GM23338 (cell line): ENCODE data around the gene TAF6L. TPM values are rescaled to one million over a fixed set of nuclear protein-coding genes. Genes with fewer than 3 reads are reported as not detected.
"Not testable (repeated sequence)": the region's sequence is repeated elsewhere in the genome, so short reads cannot be mapped to it uniquely, and the experiment has no call there.

Source experiments
- ATAC-seq: fragments of 200-7000 bp; cut with Tn5 transposase; 3 replicates; pipeline ENCODE4 v1.9.1; 2020
- DNase-seq: peaks from one replicate; pipeline ENCODE4 v3.0.0-alpha.2; 2015; ENCODE audit warnings: low spot score
- H2AFZ ChIP-seq: fragments of 200-600 bp; sonication (generic); 2 replicates; pipeline ENCODE4 v1.8.0; 2016; ENCODE audit warnings: antibody characterized with exemption, mild to moderate bottlenecking, moderate library complexity
- H3F3A ChIP-seq: fragments of 200-600 bp; sonication (generic); replicated peaks from 2 replicates; pipeline ENCODE4 v1.8.0; 2017; ENCODE audit warnings: antibody characterized with exemption, mixed run types, low read depth
- H3K27ac ChIP-seq: fragments of 200-600 bp; sonication (generic); 2 replicates; pipeline ENCODE4 v1.6.1; 2016; ENCODE audit warnings: low read depth
- H3K27me3 ChIP-seq: fragments of 200-600 bp; sonication (generic); 2 replicates; pipeline ENCODE4 v1.8.0; 2016; ENCODE audit warnings: mild to moderate bottlenecking, mixed run types, moderate library complexity; ENCODE audit not compliant: insufficient read depth
- H3K36me3 ChIP-seq: fragments of 200-600 bp; sonication (generic); 2 replicates; pipeline ENCODE4 v1.8.0; 2016; ENCODE audit warnings: mild to moderate bottlenecking; ENCODE audit not compliant: insufficient read depth
- H3K4me1 ChIP-seq: fragments of 200-600 bp; sonication (generic); 2 replicates; pipeline ENCODE4 v1.8.0; 2016; ENCODE audit warnings: mild to moderate bottlenecking, moderate library complexity; ENCODE audit not compliant: insufficient read depth
- H3K4me2 ChIP-seq: fragments of 200-600 bp; sonication (generic); 2 replicates; pipeline ENCODE4 v1.7.1; 2017; ENCODE audit warnings: mixed run types
- H3K4me3 ChIP-seq: fragments of 200-600 bp; sonication (generic); 2 replicates; pipeline ENCODE4 v1.6.1; 2016; ENCODE audit warnings: mixed run types
- H3K79me2 ChIP-seq: fragments of 200-600 bp; sonication (generic); replicated peaks from 2 replicates; pipeline ENCODE4 v1.8.0; 2017; ENCODE audit warnings: mild to moderate bottlenecking; ENCODE audit not compliant: insufficient read depth
- H3K9me2 ChIP-seq: fragments of 200-600 bp; sonication (generic); 2 replicates; pipeline ENCODE4 v1.8.0; 2017; ENCODE audit not compliant: insufficient read depth
- H4K20me1 ChIP-seq: fragments of 200-600 bp; sonication (generic); replicated peaks from 2 replicates; pipeline ENCODE4 v1.8.0; 2017; ENCODE audit warnings: mild to moderate bottlenecking; ENCODE audit not compliant: insufficient read depth
- H3K27ac Mint-ChIP-seq: 2 replicates; pipeline ENCODE4 v1.8.0; 2020; ENCODE audit warnings: inconsistent platforms, mild to moderate bottlenecking, moderate library complexity, mixed read lengths
- H3K27me3 Mint-ChIP-seq: 3 replicates; pipeline ENCODE4 v1.8.0; 2022; ENCODE audit warnings: low read depth, mild to moderate bottlenecking, moderate library complexity, mixed read lengths, inconsistent platforms; ENCODE audit not compliant: insufficient read depth, poor library complexity
- H3K36me3 Mint-ChIP-seq: 3 replicates; pipeline ENCODE4 v1.8.0; 2021; ENCODE audit warnings: low read depth, mild to moderate bottlenecking, inconsistent platforms, moderate library complexity, mixed read lengths
- H3K4me1 Mint-ChIP-seq: 3 replicates; pipeline ENCODE4 v1.8.0; 2020; ENCODE audit warnings: mild to moderate bottlenecking, inconsistent platforms, mixed read lengths
- H3K4me3 Mint-ChIP-seq: 3 replicates; pipeline ENCODE4 v1.8.0; 2021; ENCODE audit warnings: moderate library complexity, mild to moderate bottlenecking, inconsistent platforms, mixed read lengths
- H3K9me3 Mint-ChIP-seq: 3 replicates; pipeline ENCODE4 v1.8.0; 2020; ENCODE audit warnings: moderate library complexity, mild to moderate bottlenecking, inconsistent platforms, mixed read lengths
- CREB1 ChIP-seq: fragments of 250-450 bp; sonication (Bioruptor Pico); IDR thresholded peaks from 2 replicates; pipeline ENCODE4 v1.5.0; 2020; ENCODE audit warnings: low read depth, mild to moderate bottlenecking, moderate library complexity
- ETS1 ChIP-seq: IDR thresholded peaks from 2 replicates; pipeline ENCODE4 v1.6.1; 2016; ENCODE audit warnings: antibody characterized with exemption
- NANOG ChIP-seq: IDR thresholded peaks from 2 replicates; pipeline ENCODE4 v1.6.1; 2016; ENCODE audit warnings: antibody characterized with exemption, borderline replicate concordance
- POLR2AphosphoS5 ChIP-seq: IDR thresholded peaks from 2 replicates; pipeline ENCODE4 v1.6.1; 2016; ENCODE audit warnings: antibody characterized with exemption, low read depth
- REST ChIP-seq: IDR thresholded peaks from one replicate; pipeline ENCODE4 v1.6.1; 2018; ENCODE audit warnings: antibody characterized with exemption; ENCODE audit not compliant: unreplicated experiment
- ZNF331 ChIP-seq: fragments of 250-450 bp; sonication (Bioruptor Pico); IDR thresholded peaks from 2 replicates; pipeline ENCODE4 v1.5.0; 2020; ENCODE audit warnings: low read depth, mild to moderate bottlenecking, moderate library complexity
- polyA plus RNA-seq: library from polyadenylated mRNA; unstranded; fragments of >200 nt; fragmentation: Nextera tagmentation; extraction: Ambion mirVana; gene quantifications from 2 replicates; pipeline ENCODE4 v1.2.1, GENCODE V29; 2016
- total RNA-seq: library from RNA; depleted of rRNA; stranded (reverse); fragments of >200 nt; shearing (Covaris generic); gene quantifications from 2 replicates; pipeline ENCODE4 v1.2.3, GENCODE V29; 2014

TAF6L gene
- total and polyA plus RNA-seq, 2 experiments from 2014 or later: 21.8 to 30.6 TPM

GRCh38 chr11:62757846-62758788 is 13.1 kb upstream of the TAF6L start:
- H3K27ac Mint-ChIP-seq: peak overlapping the region; percentile 98

GRCh38 chr11:62760867-62761227 is 10.3 kb upstream of the TAF6L start:
- peak overlapping the region; percentile 88 for H3K27ac ChIP-seq
- not testable (repeated sequence) for H3K9me2 ChIP-seq, H3K36me3 ChIP-seq, H3K9me3 Mint-ChIP-seq, H3K27me3 ChIP-seq, H3K27me3 Mint-ChIP-seq, H2AFZ ChIP-seq, DNase-seq, H4K20me1 ChIP-seq
- peaks cover 26% of the 10 kb centered on the region for H3K4me1 Mint-ChIP-seq
- H3F3A ChIP-seq: peaks cover 21% of the 10 kb centered on the region
- H3K4me3 Mint-ChIP-seq: peak overlapping the region; percentile 94
- H3K4me2 ChIP-seq: peak overlapping the region; percentile 68
- peaks cover 35% of the 10 kb centered on the region for H3K4me1 ChIP-seq
- H3K79me2 ChIP-seq: peaks cover 43% of the 10 kb centered on the region
- H3K4me3 ChIP-seq: peak overlapping the region; percentile 85
- peak; percentile 1; the same call in 2 of the 3 replicates for ATAC-seq
- H3K36me3 Mint-ChIP-seq: peaks cover 44% of the 10 kb centered on the region
- 0 out of 2 replicates have a peak overlapping the region, but pooled peaks have one; percentile 59 for H3K27ac Mint-ChIP-seq

More at GRCh38 chr11:62757846-62758788, 13.1 kb upstream of the TAF6L start:
- TF ChIP-seq NANOG (peak; percentile 87), POLR2AphosphoS5 (peak; percentile 83), CREB1 (CRISPR knock-in tag) (0 out of 2 replicates have a peak, but pooled peaks have one; percentile 4), ETS1 (peak; percentile 42), ZNF331 (CRISPR knock-in tag) (no peak)
- ATAC-seq: peak; percentile 24
- Histone ChIP-seq H3K4me1 (peaks cover 53% of the 10 kb centered on the region), H3K27me3 (no peaks in the 10 kb centered on the region), H3K27ac (peak overlapping the region; percentile 93), H3K36me3 (peaks cover 4% of the 10 kb centered on the region; the same call in 1 of the 2 replicates), H4K20me1 (peaks cover 8% of the 10 kb centered on the region), H3K9me2 (no peaks in the 10 kb centered on the region), H2AFZ (no peak overlapping the region), H3K4me2 (peak overlapping the region; percentile 68), H3K4me3 (peak overlapping the region; percentile 50), H3K79me2 (peaks cover 49% of the 10 kb centered on the region), H3F3A (peaks cover 31% of the 10 kb centered on the region)
- peaks cover 40% of the 10 kb centered on the region for H3K36me3 Mint-ChIP-seq
- H3K27me3 Mint-ChIP-seq: peaks cover 12% of the 10 kb centered on the region
- H3K9me3 Mint-ChIP-seq: peaks cover 2% of the 10 kb centered on the region; the same call in 1 of the 3 replicates
- peaks cover 35% of the 10 kb centered on the region for H3K4me1 Mint-ChIP-seq
- peak overlapping the region; percentile 96 for H3K4me3 Mint-ChIP-seq
- DNase-seq: peak; percentile 94

GRCh38 chr11:62770778-62771143 is 435 bp upstream of the TAF6L start:
- H3K27ac Mint-ChIP-seq: peak overlapping the region; percentile 92
- ATAC-seq: peak; percentile 25
- H2AFZ ChIP-seq: no peak overlapping the region
- TF ChIP-seq NANOG (no peak), REST (no peak)

More at GRCh38 chr11:62770778-62771143, 435 bp upstream of the TAF6L start:
- H3K27ac ChIP-seq: peak overlapping the region; percentile 95
- Mint-ChIP-seq H3K4me1 (peaks cover 14% of the 10 kb centered on the region), H3K27me3 (peaks cover 17% of the 10 kb centered on the region), H3K9me3 (no peaks in the 10 kb centered on the region; the same call in 2 of the 3 replicates), H3K36me3 (peaks cover 33% of the 10 kb centered on the region), H3K4me3 (peak overlapping the region; percentile 90)
- peaks cover 3% of the 10 kb centered on the region; the same call in 1 of the 2 replicates for H4K20me1 ChIP-seq
- peak; percentile 59 for DNase-seq
- H3K36me3 ChIP-seq: peaks cover 14% of the 10 kb centered on the region
- peak overlapping the region; percentile 89 for H3K4me3 ChIP-seq
- peaks cover 31% of the 10 kb centered on the region for H3K79me2 ChIP-seq
- H3K4me2 ChIP-seq: peak overlapping the region; percentile 76
- H3K27me3 ChIP-seq: no peaks in the 10 kb centered on the region
- H3K4me1 ChIP-seq: peaks cover 9% of the 10 kb centered on the region; the same call in 1 of the 2 replicates
- H3F3A ChIP-seq: peaks cover 30% of the 10 kb centered on the region
- no peaks in the 10 kb centered on the region for H3K9me2 ChIP-seq
